ENCODE data around the gene TMEM269.

Gene TMEM269

GRCh38 chr1:42816585-42817439, 32.0 kb downstream of the TMEM269 start, which contains the start of the genes ERMAP and SVBP (continued):
- TF ChIP-seq REST (tag by site-specific recombination; IDR thresholded peaks at IDR 0.05) (no peak), ZNF660 (tag by site-specific recombination; IDR thresholded peaks at IDR 0.05) (peak; percentile 58), ZNF544 (tag by site-specific recombination; IDR thresholded peaks at IDR 0.05) (no peak), ZBTB11 (tag by site-specific recombination; conservative IDR thresholded peaks at IDR 0.05; ENCODE audit: low read depth) (0 out of 2 replicates have a peak, but pooled peaks have one; percentile 12), GLIS1 (tag by site-specific recombination; IDR thresholded peaks at IDR 0.05) (peak; percentile 55), ZNF518A (tag by site-specific recombination; conservative IDR thresholded peaks at IDR 0.05; ENCODE audit: low read depth) (no peak), KLF9 (tag by site-specific recombination; IDR thresholded peaks at IDR 0.05; ENCODE audit: low read depth) (peak; percentile 89), ZNF146 (tag by site-specific recombination; IDR thresholded peaks at IDR 0.05) (no peak)

- ChIA-PET CTCF (interaction anchor here (0.6 to 0.7 kb wide), 3 partner anchors 67 to 798 kb away, joined by 3 to 4 read pairs (median 3); no protein-coding TSS in a partner anchor), POLR2A (interaction anchor here (0.6 to 2.8 kb wide), 3 partner anchors 29 to 354 kb away, joined by 3 to 25 read pairs (median 18); partner anchors contain the start of genes C1orf50, P3H1 and ZNF691)
- TF ChIP-seq ZBTB17 (tag by site-specific recombination; IDR thresholded peaks at IDR 0.05) (peak; percentile 46; the same call in 1 of the 2 replicates), ZNF664 (tag by site-specific recombination; IDR thresholded peaks at IDR 0.05) (peak; percentile 92), KLF10 (tag by site-specific recombination; IDR thresholded peaks at IDR 0.05) (no peak), ZBTB6 (tag by site-specific recombination; IDR thresholded peaks at IDR 0.05) (no peak), ZNF660 (tag by site-specific recombination; IDR thresholded peaks at IDR 0.05) (peak; percentile 5; the same call in 1 of the 2 replicates)
- Histone ChIP-seq H3K9me3 (ENCODE audit: control insufficient read depth, insufficient read depth, low read depth, low read length) (no peaks in the 10 kb centered on the region), H3K36me3 (ENCODE audit: control insufficient read depth in 2 of 2, insufficient read depth in 1 of 2, low read length in 2 of 2) (peaks cover 0 to 10% of the 10 kb centered on the region in 2 experiments; a peak in 1 of 3 replicates), H3K4me1 (ENCODE audit: control insufficient read depth, insufficient read depth, low read length) (peaks cover 2% of the 10 kb centered on the region), H3K27ac (ENCODE audit: extremely low read depth, low read depth, low read length) (peak overlapping the region; percentile 98; the same call in 1 of the 2 replicates), H3K4me3 (ENCODE audit: low read depth, low read length) (peak overlapping the region; percentile 38)
Measured at GRCh38 chr1:42817440-42817767, 32.6 kb downstream of the TMEM269 start.
